C4-2B (cell line): ENCODE data around the gene SESN3.

ENCODE experiments used
- CTCF ChIP-seq: fragments of 450-650 bp; conservative IDR thresholded peaks from 2 replicates; pipeline ENCODE4 v1.5.1; 2017; ENCODE audit warnings: mild to moderate bottlenecking
- ZFX ChIP-seq: fragments of 450-650 bp; IDR thresholded peaks from 2 replicates; pipeline ENCODE4 v1.6.1; 2017

- TF ChIP-seq CTCF (no peak), ZFX (no peak)
These were observed 38.3 kb downstream of the SESN3 start for GRCh38 chr11:95192717-95193116.
